CD14-positive monocyte (primary cell): ENCODE measurements around the gene MST1R. TPM values are rescaled to one million over a fixed set of nuclear protein-coding genes. Genes with fewer than 3 reads are reported as not detected.

ENCODE experiments used
- DNase-seq, 3 donors: peaks; one replicate each; pipeline ENCODE4 v3.0.0-alpha.2; 2011 to 2022
- H2AFZ ChIP-seq: 2 replicates; pipeline ENCODE4 v1.6.0; 2012; ENCODE audit warnings: mild to moderate bottlenecking, low read depth, low read length, inconsistent platforms; ENCODE audit not compliant: insufficient read depth, poor library complexity, severe bottlenecking
- H3K27ac ChIP-seq, 2 donors: 1 replicate in 1 of 2; 2 replicates in 1 of 2; pipeline ENCODE4 v1.5.1; 2012 to 2013; ENCODE audit warnings: low read length in 2 of 2, control low read depth in 1 of 2, inconsistent platforms in 1 of 2, low read depth in 1 of 2, mild to moderate bottlenecking in 1 of 2
- H3K27me3 ChIP-seq, 2 donors: one replicate each; pipeline versions ENCODE4 v1.6.0 to v1.6.1; 2011 to 2013; ENCODE audit warnings: low read length in 2 of 2; ENCODE audit not compliant: control insufficient read depth in 2 of 2, insufficient read depth in 2 of 2
- H3K36me3 ChIP-seq, 2 donors: replicated peaks in 1 of 2; 1 replicate in 1 of 2; 2 replicates in 1 of 2; pipeline versions ENCODE4 v1.5.1 to v1.6.1; 2012 to 2013; ENCODE audit warnings: low read length in 2 of 2, control low read depth in 1 of 2, inconsistent platforms in 1 of 2, mild to moderate bottlenecking in 1 of 2; ENCODE audit not compliant: insufficient read depth in 2 of 2, control insufficient read depth in 1 of 2
- H3K4me1 ChIP-seq, 2 donors: 1 replicate in 1 of 2; 2 replicates in 1 of 2; pipeline versions ENCODE4 v1.5.1 to v1.6.1; 2012 to 2013; ENCODE audit warnings: low read length in 2 of 2, control low read depth in 1 of 2, inconsistent platforms in 1 of 2, mild to moderate bottlenecking in 1 of 2, moderate library complexity in 1 of 2; ENCODE audit not compliant: insufficient read depth in 2 of 2, control insufficient read depth in 1 of 2
- H3K4me2 ChIP-seq: replicated peaks from 2 replicates; pipeline ENCODE3; 2012; ENCODE audit warnings: low read length, moderate library complexity, mild to moderate bottlenecking; ENCODE audit not compliant: poor library complexity, severe bottlenecking; ENCODE audit errors: extremely low read depth
- H3K4me3 ChIP-seq, 3 experiments: fragments of 200-600 bp in 1 of 3; sonication (generic) in 1 of 3; replicated peaks in 1 of 3; 1 replicate in 2 of 3; 2 replicates in 1 of 3; pipeline ENCODE4 v1.5.1; 2011 to 2013; ENCODE audit warnings: low read length in 3 of 3, mild to moderate bottlenecking in 3 of 3, control low read depth in 2 of 3, low read depth in 2 of 3, inconsistent platforms in 1 of 3, moderate library complexity in 1 of 3
- H3K79me2 ChIP-seq: 2 replicates; pipeline ENCODE4 v1.6.0; 2012; ENCODE audit warnings: mild to moderate bottlenecking, control low read depth, inconsistent platforms, low read length, moderate library complexity; ENCODE audit not compliant: insufficient read depth
- H3K9ac ChIP-seq: 2 replicates; pipeline ENCODE4 v1.6.0; 2017; ENCODE audit warnings: low read length, mild to moderate bottlenecking; ENCODE audit not compliant: insufficient read depth, poor library complexity, severe bottlenecking
- H3K9me3 ChIP-seq, 2 donors: replicated peaks in 1 of 2; 1 replicate in 1 of 2; 2 replicates in 1 of 2; pipeline versions ENCODE4 v1.5.1 to v1.6.1; 2012 to 2013; ENCODE audit warnings: low read length in 2 of 2, control low read depth in 1 of 2; ENCODE audit not compliant: control insufficient read depth in 1 of 2, insufficient read depth in 1 of 2
- H4K20me1 ChIP-seq: 2 replicates; pipeline ENCODE4 v1.6.0; 2012; ENCODE audit warnings: mild to moderate bottlenecking, low read length, control low read depth, moderate library complexity; ENCODE audit not compliant: insufficient read depth
- H3K27ac Mint-ChIP-seq, 7 donors: one replicate each; pipeline ENCODE4 v1.8.0; 2020; ENCODE audit warnings: mild to moderate bottlenecking in 7 of 7, mixed read lengths in 7 of 7, moderate library complexity in 6 of 7, inconsistent platforms in 2 of 7
- H3K27me3 Mint-ChIP-seq, 3 donors: one replicate each; pipeline ENCODE4 v1.8.0; 2021 to 2022; ENCODE audit warnings: low read depth in 3 of 3, mild to moderate bottlenecking in 3 of 3, mixed read lengths in 3 of 3, moderate library complexity in 3 of 3, inconsistent platforms in 1 of 3
- H3K36me3 Mint-ChIP-seq, 2 donors: one replicate each; pipeline ENCODE4 v1.8.0; 2020; ENCODE audit warnings: mixed read lengths in 2 of 2, inconsistent platforms in 1 of 2, mild to moderate bottlenecking in 1 of 2
- H3K4me1 Mint-ChIP-seq: one replicate; pipeline ENCODE4 v1.8.0; 2020; ENCODE audit warnings: mild to moderate bottlenecking, mixed read lengths
- H3K4me3 Mint-ChIP-seq, 2 donors: one replicate each; pipeline ENCODE4 v1.8.0; 2020; ENCODE audit warnings: mild to moderate bottlenecking in 2 of 2, mixed read lengths in 2 of 2, moderate library complexity in 1 of 2
- H3K9me3 Mint-ChIP-seq, 7 donors: one replicate each; pipeline ENCODE4 v1.8.0; 2020 to 2022; ENCODE audit warnings: mixed read lengths in 7 of 7, mild to moderate bottlenecking in 6 of 7, moderate library complexity in 6 of 7, inconsistent platforms in 2 of 7
- CTCF ChIP-seq: fragments of 200-600 bp; IDR thresholded peaks from one replicate; pipeline ENCODE4 v1.8.0; 2022; ENCODE audit warnings: antibody characterized with exemption, mild to moderate bottlenecking
- WGBS: methylation state at CpG from one replicate; pipeline ENCODE4 v1.1.5; 2013; ENCODE audit warnings: missing lambda C conversion rate; ENCODE audit not compliant: insufficient coverage; 5-methylcytosine and 5-hydroxymethylcytosine counted together
- intact Hi-C, 2 donors: fragments of 100-400 bp; cut with micrococcal nuclease; formaldehyde crosslinking; loops; one replicate each; pipeline versions ENCODE4 v1.15.0 to v1.15.1; 2023
- polyA plus RNA-seq, 3 donors: library from polyadenylated mRNA; depleted of rRNA in 1 of 3; unstranded in 2 of 3; stranded (reverse) in 1 of 3; fragments of 300-500 nt in 2 of 3; fragments of >200 nt in 1 of 3; fragmentation: Illumina TruSeq in 2 of 3; gene quantifications; 1 replicate in 2 of 3; 2 replicates in 1 of 3; pipeline ENCODE4 v1.2.3, GENCODE V29; 2012 to 2021

The MST1R gene
- polyA plus RNA-seq, 3 donors, result 0.25 TPM; not detected in 2

DNA sequence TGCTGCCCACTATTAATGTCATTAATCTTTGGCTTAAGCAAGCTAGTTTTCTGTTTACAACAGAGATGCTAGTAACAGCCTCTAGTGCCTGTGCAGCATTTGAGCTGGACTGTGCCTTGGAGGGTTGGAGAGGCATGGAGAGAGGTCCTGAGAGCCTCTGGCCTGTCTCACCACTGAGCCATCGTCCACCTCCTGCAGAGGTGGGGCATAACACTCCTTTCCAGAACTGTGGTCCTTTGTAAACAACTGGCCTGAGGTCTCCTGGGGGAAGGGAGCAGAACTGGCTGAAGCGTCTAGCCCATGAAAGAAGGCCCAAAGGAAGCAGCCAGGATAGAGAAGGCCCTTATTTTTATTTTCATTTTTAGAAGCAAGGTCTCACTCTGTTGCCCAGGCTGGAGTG is 24.0 kb downstream of the MST1R start:
- no peaks in the 10 kb centered on the region for H3K36me3 ChIP-seq

GRCh38 chr3:49878686-49879085 is 25.0 kb downstream of the MST1R start:
- H4K20me1 ChIP-seq, result no peaks in the 10 kb centered on the region
- H3K27me3 ChIP-seq, result no peaks in the 10 kb centered on the region
- Mint-ChIP-seq H3K27ac (no peak overlapping the region), H3K4me1 (peaks cover 19% of the 10 kb centered on the region), H3K9me3 (no peaks in the 10 kb centered on the region), H3K27me3 (peaks cover 0 to 3% (median 1%) of the 10 kb centered on the region in 3 donors), H3K4me3 (no peak overlapping the region), H3K36me3 (no peaks in the 10 kb centered on the region)
- DNase-seq, result no peak
- H3K79me2 ChIP-seq, result no peaks in the 10 kb centered on the region
- no peak overlapping the region for H3K9ac ChIP-seq
- H3K27ac ChIP-seq, result no peak overlapping the region
- no peaks in the 10 kb centered on the region for H3K36me3 ChIP-seq
- no peak overlapping the region for H3K4me3 ChIP-seq
- no peak overlapping the region for H2AFZ ChIP-seq
- no peak for TF ChIP-seq CTCF
- H3K4me1 ChIP-seq, result peaks cover 4 to 8% of the 10 kb centered on the region in 2 donors
- H3K9me3 ChIP-seq, result no peaks in the 10 kb centered on the region
- intact Hi-C loops, result no loop called here
- no peak overlapping the region for H3K4me2 ChIP-seq

More for the DNA sequence above, 24.0 kb downstream of the MST1R start:
- Mint-ChIP-seq H3K9me3 (no peaks in the 10 kb centered on the region), H3K4me1 (peaks cover 19% of the 10 kb centered on the region), H3K27ac (no peak overlapping the region), H3K4me3 (no peak overlapping the region), H3K36me3 (no peaks in the 10 kb centered on the region), H3K27me3 (peaks cover 0 to 3% (median 1%) of the 10 kb centered on the region in 3 donors)
- no CpG with 5 or more reads among the region's 2 CpGs for WGBS
- H3K4me1 ChIP-seq, result peaks cover 4 to 8% of the 10 kb centered on the region in 2 donors
- H3K79me2 ChIP-seq, result no peaks in the 10 kb centered on the region
- no peaks in the 10 kb centered on the region for H3K27me3 ChIP-seq
- no peak for TF ChIP-seq CTCF
- no peak overlapping the region for H3K4me2 ChIP-seq
- H3K27ac ChIP-seq, result no peak overlapping the region
- DNase-seq, result no peak
- no peaks in the 10 kb centered on the region for H3K9me3 ChIP-seq
- H2AFZ ChIP-seq, result no peak overlapping the region
- no peak overlapping the region for H3K9ac ChIP-seq
- no peak overlapping the region for H3K4me3 ChIP-seq
- intact Hi-C loops, result no loop called here
- no peaks in the 10 kb centered on the region for H4K20me1 ChIP-seq
